Endothelial cell of hepatic sinusoid (primary cell): ENCODE results near the gene ITGB3BP.
"Not testable (repeated sequence)": the region's sequence is repeated elsewhere in the genome, so short reads cannot be mapped to it uniquely, and the experiment has no call there.

Experiments
- in situ Hi-C: cut with HindIII; loops from 2 replicates; pipeline ENCODE4 v1.10.0; 2017; ENCODE audit warnings: low sequenced_read_pairs

The ITGB3BP gene

GRCh38 chr1:63509718-63510117 lies 13.3 kb downstream of the ITGB3BP start:
- in situ Hi-C loops = no loop called here

- in situ Hi-C loops = no loop called here
Measured at GRCh38 chr1:63506782-63507181, 16.2 kb downstream of the ITGB3BP start.

DNA sequence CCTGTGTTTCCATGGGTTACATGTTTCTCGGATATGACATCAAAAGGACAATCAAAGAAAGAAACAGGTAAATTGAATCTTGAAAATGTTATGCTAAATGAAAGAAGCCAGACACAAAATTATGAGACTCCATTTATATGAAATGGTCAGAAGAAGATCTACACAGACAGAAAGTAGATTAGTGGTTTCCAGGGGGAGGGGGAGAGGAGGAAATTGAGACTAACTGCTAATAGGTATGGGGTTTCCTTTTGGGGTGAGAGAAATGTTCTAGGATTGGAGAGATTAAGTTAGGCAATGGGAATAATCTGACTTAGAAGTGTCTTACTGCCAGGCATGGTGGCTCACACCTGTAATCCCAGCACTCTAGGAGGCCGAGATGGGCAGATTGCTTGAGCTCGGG lies 21.8 kb downstream of the ITGB3BP start:
- in situ Hi-C loops = no loop called here

DNA sequence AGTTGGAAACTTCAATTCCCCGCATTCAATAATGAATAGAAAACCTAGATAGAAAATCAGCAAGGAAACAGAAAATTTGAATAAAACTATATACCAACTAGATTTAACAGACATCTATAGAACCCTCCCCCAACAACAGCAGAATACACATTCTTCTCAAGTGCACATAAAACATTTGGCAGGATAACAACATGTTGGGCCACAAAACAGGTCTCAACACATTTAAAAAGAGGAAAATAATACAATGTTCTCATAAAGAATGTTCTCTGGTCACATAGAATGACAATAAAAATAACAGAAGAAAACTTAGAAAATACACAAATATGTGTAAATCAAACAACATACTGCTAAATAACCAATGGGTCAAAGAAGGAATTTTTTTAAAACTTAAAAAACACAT lies 24.9 kb downstream of the ITGB3BP start:
- in situ Hi-C loops = no loop called here

- in situ Hi-C loops = no loop called here
Measured at GRCh38 chr1:63497577-63497976, 25.4 kb downstream of the ITGB3BP start.

GRCh38 chr1:63487336-63488065 lies 35.5 kb downstream of the ITGB3BP start:
- in situ Hi-C loops = no loop called here

DNA sequence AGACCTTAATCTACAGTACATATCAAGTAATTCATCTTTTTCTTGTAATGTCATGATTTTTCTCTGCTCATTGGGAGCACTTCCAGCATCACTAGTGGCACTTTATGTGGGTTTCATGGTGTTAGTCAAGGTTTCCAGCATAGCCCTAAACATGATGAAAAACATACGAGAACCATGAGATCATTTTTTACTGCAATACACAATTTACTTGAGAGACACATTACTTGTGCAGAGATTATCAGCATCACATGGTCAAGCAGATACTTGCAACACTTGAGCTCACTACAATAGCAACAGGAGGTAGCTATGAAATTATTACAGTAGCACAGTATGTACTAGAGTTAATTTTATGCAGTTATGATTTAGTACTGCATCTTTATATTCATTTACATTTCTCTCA lies 36.4 kb downstream of the ITGB3BP start:
- in situ Hi-C loops = no loop called here

DNA sequence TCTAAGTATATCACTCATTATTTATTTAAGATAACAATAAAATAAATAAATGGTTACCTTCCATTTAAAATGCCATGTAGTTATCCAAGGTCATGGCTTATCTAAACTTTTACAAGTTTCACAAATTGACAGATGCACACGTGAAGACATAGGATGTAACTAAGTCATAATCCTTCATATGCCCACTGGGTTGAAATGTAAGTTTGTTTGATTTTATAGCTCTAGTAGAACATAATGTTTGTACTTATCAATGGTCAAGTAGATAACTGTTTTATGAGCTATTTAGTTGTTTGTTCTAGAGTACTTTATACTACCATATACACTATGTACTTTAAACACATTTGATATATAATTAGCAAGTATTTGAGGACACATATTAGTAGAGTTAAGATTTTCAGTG lies 43.0 kb downstream of the ITGB3BP start:
- in situ Hi-C loops = no loop called here

DNA sequence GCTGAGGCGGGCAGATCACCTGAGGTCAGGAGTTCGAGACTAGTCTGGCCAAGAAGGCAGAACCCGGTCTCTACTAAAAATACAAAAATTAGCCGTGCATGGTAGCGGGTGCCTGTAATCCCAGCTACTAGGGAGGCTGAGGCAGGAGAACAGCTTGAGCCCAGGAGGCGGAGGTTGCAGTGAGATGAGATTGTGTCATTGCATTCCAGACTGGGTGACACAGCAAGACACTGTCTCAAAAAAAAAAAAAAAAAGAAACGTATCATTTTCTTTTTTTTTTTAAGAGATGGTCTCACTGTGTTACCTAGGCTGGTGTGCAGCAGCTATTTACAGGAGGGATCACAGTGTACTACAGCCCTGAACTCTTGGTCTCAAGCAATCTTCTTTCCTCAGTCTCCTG lies 47.3 kb downstream of the ITGB3BP start:
- in situ Hi-C loops = no loop called here

GRCh38 chr1:63468683-63469082 lies 54.3 kb downstream of the ITGB3BP start:
- in situ Hi-C loops = not testable (repeated sequence)

DNA sequence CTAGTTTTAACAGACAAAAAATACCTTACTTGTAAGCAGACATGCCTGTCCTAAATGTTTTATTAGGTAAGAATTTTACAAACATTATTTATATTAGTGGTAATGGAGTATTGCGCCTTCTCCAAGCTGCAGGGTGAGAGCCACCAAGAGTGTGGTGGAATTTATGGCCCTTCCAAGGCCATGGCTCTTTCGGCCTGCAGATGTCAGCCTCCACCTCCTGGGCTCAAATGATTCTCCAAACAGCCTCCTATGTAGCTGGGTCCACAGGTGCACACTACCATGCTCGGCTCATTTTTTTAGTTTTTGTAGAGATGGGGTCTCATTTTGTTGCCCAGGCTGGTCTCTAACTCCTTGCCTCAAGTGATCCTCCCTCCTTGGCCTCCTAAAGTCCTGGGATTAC lies 56.3 kb downstream of the ITGB3BP start:
- in situ Hi-C loops = no loop called here

DNA sequence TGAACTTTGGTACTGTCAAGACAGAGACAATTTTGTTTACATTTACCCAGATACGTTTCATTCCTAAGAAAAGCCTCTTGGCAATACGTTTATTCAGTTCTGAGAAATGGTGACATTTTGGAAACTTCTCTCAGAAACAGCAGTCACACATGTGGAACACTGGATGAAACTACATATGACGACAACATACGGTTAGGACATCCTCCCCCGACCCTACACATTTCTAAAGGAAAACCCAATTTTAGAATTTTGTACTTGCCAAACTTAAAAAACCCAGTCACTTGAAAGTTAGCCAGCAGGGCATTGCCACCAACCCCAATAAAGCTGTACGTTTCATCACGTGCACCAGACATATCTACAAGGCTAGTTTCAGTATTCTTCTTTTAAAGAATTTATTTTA lies 56.8 kb downstream of the ITGB3BP start:
- in situ Hi-C loops = no loop called here

GRCh38 chr1:63463248-63463647 lies 59.8 kb downstream of the ITGB3BP start:
- in situ Hi-C loops = no loop called here

GRCh38 chr1:63461661-63462230 lies 61.3 kb downstream of the ITGB3BP start:
- in situ Hi-C loops = no loop called here

DNA sequence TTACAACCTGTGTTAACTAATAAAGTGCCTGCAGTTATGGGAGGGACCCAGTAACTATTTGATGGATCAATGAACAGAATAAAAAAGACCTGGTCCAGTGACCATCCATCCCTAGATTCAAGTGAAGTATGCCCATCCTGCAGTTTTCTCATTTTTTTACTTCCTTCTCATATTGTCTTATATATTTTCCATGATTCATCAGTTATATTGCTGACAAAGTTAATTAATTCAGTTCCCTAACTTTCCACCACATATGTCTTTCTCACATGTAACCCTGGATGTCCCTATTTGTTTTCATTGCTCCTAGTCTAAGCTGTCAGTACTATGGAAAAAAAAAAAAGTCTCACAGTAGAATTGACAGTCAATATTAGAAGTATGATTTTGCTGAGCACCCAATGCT lies 64.3 kb downstream of the ITGB3BP start:
- in situ Hi-C loops = no loop called here

- in situ Hi-C loops = no loop called here
Measured at GRCh38 chr1:63454269-63454668, 68.8 kb downstream of the ITGB3BP start.

DNA sequence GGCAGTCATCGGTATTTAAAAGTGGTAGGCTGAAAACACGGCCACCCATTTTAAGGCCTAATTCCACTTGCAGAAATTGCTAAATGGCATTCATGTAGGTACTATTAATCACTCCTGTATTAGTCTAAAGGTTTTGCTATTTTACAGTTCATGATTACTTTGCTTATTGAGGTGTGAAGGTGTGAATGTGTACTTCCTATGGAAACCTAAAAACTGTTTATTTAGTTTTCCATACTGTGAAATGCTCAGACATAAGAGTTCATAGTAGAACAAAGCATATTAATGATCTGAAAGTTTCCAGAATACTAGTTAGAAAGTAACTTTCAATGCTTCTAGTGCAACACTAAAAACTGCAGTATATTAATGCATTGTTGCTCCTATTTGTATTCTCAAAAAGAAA lies 69.8 kb downstream of the ITGB3BP start:
- in situ Hi-C loops = no loop called here

DNA sequence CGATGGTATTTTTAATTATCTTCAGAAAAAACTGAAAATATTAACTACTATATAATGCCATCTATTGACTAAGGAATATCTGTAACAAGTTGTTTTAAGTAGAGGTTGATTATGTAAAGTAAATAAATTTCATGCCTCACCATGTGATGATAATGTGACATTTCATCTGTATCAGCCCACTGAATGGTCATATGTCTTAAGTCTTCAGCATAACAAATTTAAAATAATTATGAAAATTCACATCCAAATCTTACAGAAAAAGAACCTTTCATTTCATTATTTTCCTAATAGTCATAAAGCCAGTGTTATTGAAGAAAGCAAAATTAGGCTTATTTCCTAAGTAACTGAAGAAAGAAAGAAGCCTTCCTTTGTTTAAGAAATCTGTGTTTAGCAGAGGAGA lies 72.6 kb downstream of the ITGB3BP start:
- in situ Hi-C loops = no loop called here

- in situ Hi-C loops = no loop called here
Measured at GRCh38 chr1:63448731-63449246, 74.2 kb downstream of the ITGB3BP start.

GRCh38 chr1:63442141-63442475 lies 80.9 kb downstream of the ITGB3BP start:
- in situ Hi-C loops = no loop called here

DNA sequence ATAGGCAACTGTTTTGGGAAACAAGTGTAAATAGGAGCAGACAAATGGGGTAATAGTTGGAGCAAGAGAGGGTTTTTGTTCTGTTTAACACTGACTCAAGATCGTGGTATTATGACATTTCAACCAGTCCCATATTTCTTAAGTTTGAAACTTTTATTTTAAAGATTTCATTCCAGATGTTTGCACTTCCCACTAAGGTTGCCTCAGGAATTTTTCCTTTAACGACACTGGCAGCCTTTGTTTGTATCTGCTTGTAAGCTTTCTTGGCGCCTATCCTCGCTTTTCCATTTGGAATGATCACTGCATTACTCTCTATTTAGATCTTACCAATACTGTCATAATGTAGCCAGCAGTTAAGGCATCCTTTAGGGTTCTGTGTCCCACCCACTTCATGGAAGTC lies 87.9 kb downstream of the ITGB3BP start:
- in situ Hi-C loops = loop anchor here (5.0 kb wide), 2 partner anchors 33 to 83 kb away; no protein-coding TSS in a partner anchor

GRCh38 chr1:63429281-63429680 lies 93.7 kb downstream of the ITGB3BP start:
- in situ Hi-C loops = no loop called here

DNA sequence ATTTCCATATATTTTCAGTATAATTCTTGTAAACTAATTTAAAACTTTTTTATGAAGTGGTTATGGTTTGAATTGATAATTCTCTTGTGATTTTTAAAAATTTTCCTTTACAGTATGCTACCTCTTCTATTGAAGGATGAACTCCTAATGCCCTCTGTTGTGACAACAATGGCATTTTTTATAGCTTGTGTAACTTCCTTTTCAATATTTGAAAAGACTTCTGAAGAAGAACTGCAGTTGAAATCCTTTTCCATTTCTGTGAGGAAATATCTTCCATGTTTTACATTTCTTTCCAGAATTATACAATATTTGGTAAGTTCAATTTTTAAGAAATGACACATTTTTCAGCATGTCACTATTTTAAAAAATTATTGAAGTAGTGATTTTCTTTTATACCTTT lies 94.2 kb downstream of the ITGB3BP start:
- in situ Hi-C loops = no loop called here
